Globus pallidus (tissue), 1 donor: ENCODE measurements around the gene METTL22.

Experiments used
- DNase-seq: peaks from one replicate; pipeline ENCODE4 v3.0.0-alpha.2; 2015; ENCODE audit warnings: low spot score

METTL22 gene

GRCh38 chr16:8668113-8668512 lies 46.6 kb downstream of the METTL22 start:
- DNase-seq, result no peak

- DNase-seq, result no peak
Measured at GRCh38 chr16:8669481-8669880, 48.0 kb downstream of the METTL22 start.

- DNase-seq, result no peak
Measured at GRCh38 chr16:8670014-8670560, 48.6 kb downstream of the METTL22 start.

GRCh38 chr16:8673611-8674412 lies 52.3 kb downstream of the METTL22 start:
- DNase-seq, result no peak

GRCh38 chr16:8674413-8675022 lies 53.0 kb downstream of the METTL22 start, which contains the start of gene ABAT:
Gene ABAT, plus strand, starts transcription at chr16:8674617. Its CDS starts 61,123 bp downstream, at chr16:8735740.
- peak; percentile 90 for DNase-seq

- DNase-seq, result no peak
Measured at GRCh38 chr16:8675183-8676159, 54.0 kb downstream of the METTL22 start.

GRCh38 chr16:8676160-8676547 lies 54.7 kb downstream of the METTL22 start:
- DNase-seq, result no peak

- no peak for DNase-seq
Measured at GRCh38 chr16:8676737-8677375, 55.4 kb downstream of the METTL22 start.

- no peak for DNase-seq
Measured at GRCh38 chr16:8677481-8677880, 56.0 kb downstream of the METTL22 start.

- DNase-seq, result no peak
Measured at GRCh38 chr16:8678068-8678927, 56.8 kb downstream of the METTL22 start.

GRCh38 chr16:8679151-8679550 lies 57.7 kb downstream of the METTL22 start:
- DNase-seq, result no peak

GRCh38 chr16:8682551-8683259 lies 61.2 kb downstream of the METTL22 start:
- no peak for DNase-seq

GRCh38 chr16:8683640-8684039 lies 62.1 kb downstream of the METTL22 start:
- DNase-seq, result no peak

GRCh38 chr16:8685617-8686016 lies 64.1 kb downstream of the METTL22 start:
- DNase-seq, result no peak

- DNase-seq, result peak; percentile 41
Measured at GRCh38 chr16:8686031-8686621, 64.6 kb downstream of the METTL22 start.

GRCh38 chr16:8686879-8687278 lies 65.4 kb downstream of the METTL22 start:
- DNase-seq, result no peak

GRCh38 chr16:8689686-8690085 lies 68.2 kb downstream of the METTL22 start:
- DNase-seq, result no peak

- DNase-seq, result no peak
Measured at GRCh38 chr16:8691728-8692127, 70.2 kb downstream of the METTL22 start.
